HL-60/S4 treated with phorbol 12-myristate 13-acetate at 8.2 ng/mL for 4 days and 3 days (cell line): ENCODE data around the gene CSNK2A2.

Source experiments
- in situ Hi-C: fragments of 300-500 bp; cut with MboI; formaldehyde crosslinking; loops from 2 replicates; pipeline ENCODE4 v1.15.0; 2022; ENCODE audit warnings: low sequenced_read_pairs

CSNK2A2 gene

GRCh38 chr16:58198022-58198683, at the start of gene CSNK2A2:
TSS of gene CSNK2A2 (minus strand) at chr16:58198106. CDS start at chr16:58197736, 370 bp downstream.
- in situ Hi-C loops: no loop called here

- in situ Hi-C loops: no loop called here
Observed at GRCh38 chr16:58243528-58244004, 45.7 kb upstream of the CSNK2A2 start.

- in situ Hi-C loops: no loop called here
Observed at GRCh38 chr16:58236831-58237230, 38.9 kb upstream of the CSNK2A2 start.

- in situ Hi-C loops: no loop called here
Observed at GRCh38 chr16:58236231-58236690, 38.4 kb upstream of the CSNK2A2 start.

GRCh38 chr16:58235663-58236062, 37.8 kb upstream of the CSNK2A2 start:
- in situ Hi-C loops: no loop called here

GRCh38 chr16:58234831-58235595, 37.1 kb upstream of the CSNK2A2 start:
- in situ Hi-C loops: no loop called here

- in situ Hi-C loops: no loop called here
Observed at GRCh38 chr16:58230259-58230658, 32.4 kb upstream of the CSNK2A2 start.

- in situ Hi-C loops: no loop called here
Observed at GRCh38 chr16:58226790-58227189, 28.9 kb upstream of the CSNK2A2 start.

- in situ Hi-C loops: no loop called here
Observed at GRCh38 chr16:58225965-58226602, 28.2 kb upstream of the CSNK2A2 start.

GRCh38 chr16:58222532-58223316, 24.8 kb upstream of the CSNK2A2 start:
- in situ Hi-C loops: no loop called here

GRCh38 chr16:58219432-58219831, 21.5 kb upstream of the CSNK2A2 start:
- in situ Hi-C loops: no loop called here

GRCh38 chr16:58218786-58219185, 20.9 kb upstream of the CSNK2A2 start:
- in situ Hi-C loops: no loop called here

- in situ Hi-C loops: no loop called here
Observed at GRCh38 chr16:58217311-58217925, 19.5 kb upstream of the CSNK2A2 start.

GRCh38 chr16:58212824-58213655, 15.1 kb upstream of the CSNK2A2 start:
- in situ Hi-C loops: no loop called here

- in situ Hi-C loops: no loop called here
Observed at GRCh38 chr16:58211846-58212245, 13.9 kb upstream of the CSNK2A2 start.

GRCh38 chr16:58211245-58211644, 13.3 kb upstream of the CSNK2A2 start:
- in situ Hi-C loops: no loop called here

- in situ Hi-C loops: no loop called here
Observed at GRCh38 chr16:58205276-58206036, 7.5 kb upstream of the CSNK2A2 start.

- in situ Hi-C loops: no loop called here
Observed at GRCh38 chr16:58201163-58201562, 3.3 kb upstream of the CSNK2A2 start.
